Endothelial cell of umbilical vein (primary cell): ENCODE results near the gene OR4D2. TPM values are rescaled to one million over a fixed set of nuclear protein-coding genes. Genes with fewer than 3 reads are reported as not detected.

ENCODE experiments used
- Bru-seq: library from RNA; stranded (reverse); fragments of 400-500 nt; gene quantifications from one replicate; lab custom pipeline; 2021; lab: Mats Ljungman, UMichigan
- BruChase-seq, 2 experiments: library from RNA; stranded (reverse); fragments of 400-500 nt; gene quantifications; one replicate each; lab custom pipeline; 2021; lab: Mats Ljungman, UMichigan
- BruUV-seq: library from RNA; stranded (reverse); fragments of 400-500 nt; replicated peaks from 2 replicates; lab custom pipeline; 2021; lab: Mats Ljungman, UMichigan
- CTCF ChIA-PET: fragments of 300-600, 350-600 bp; sonication (Branson Sonifier 250); formaldehyde crosslinking; loops from one replicate; lab custom pipeline; 2021; ENCODE audit warnings: antibody characterized with exemption, inconsistent platforms; lab: Charles Lee
- POLR2A ChIA-PET: fragments of 300-600, 350-600 bp; sonication (Branson Sonifier 250); formaldehyde crosslinking; loops from one replicate; lab custom pipeline; 2021; ENCODE audit warnings: antibody characterized with exemption, inconsistent platforms; lab: Charles Lee
- DNase-seq: peaks from one replicate; pipeline ENCODE4 v3.0.0-alpha.2; 2011; ENCODE audit warnings: low read depth, low spot score
- FAIRE-seq: peaks from 2 replicates; lab custom pipeline; 2011; peaks lifted over from hg19 to GRCh38; lab: Jason Lieb, UNC
- H2AFZ ChIP-seq: 2 replicates; pipeline ENCODE4 v1.6.0; 2012; ENCODE audit warnings: low read depth, low read length, control low read depth, inconsistent platforms
- H3K27ac ChIP-seq: 2 replicates; pipeline ENCODE4 v1.5.1; 2011; ENCODE audit warnings: low read depth, mild to moderate bottlenecking, control low read depth, low read length, moderate library complexity; ENCODE audit not compliant: insufficient read depth
- H3K27me3 ChIP-seq, 2 experiments: 2 replicates each; pipeline versions ENCODE4 v1.6.0 to v1.6.1; 2011; ENCODE audit warnings: low read length in 2 of 2, mixed read lengths in 1 of 2; ENCODE audit not compliant: control insufficient read depth in 2 of 2, insufficient read depth in 2 of 2
- H3K36me3 ChIP-seq, 2 experiments: 2 replicates in 1 of 2; 3 replicates in 1 of 2; pipeline ENCODE4 v1.5.1; 2011; ENCODE audit warnings: low read length in 2 of 2, mild to moderate bottlenecking in 1 of 2, moderate library complexity in 1 of 2; ENCODE audit not compliant: control insufficient read depth in 2 of 2, insufficient read depth in 2 of 2; ENCODE audit errors: extremely low read depth in 1 of 2
- H3K4me1 ChIP-seq: 3 replicates; pipeline ENCODE4 v1.5.1; 2011; ENCODE audit warnings: mild to moderate bottlenecking, low read length; ENCODE audit not compliant: control insufficient read depth, insufficient read depth; ENCODE audit errors: extremely low read depth
- H3K4me2 ChIP-seq: 2 replicates; pipeline ENCODE4 v1.6.1; 2011; ENCODE audit warnings: low read length, control low read depth, mixed read lengths; ENCODE audit not compliant: insufficient read depth
- H3K4me3 ChIP-seq, 3 experiments: fragments of 200-600 bp in 1 of 3; sonication (generic), shearing (Covaris generic) in 1 of 3; replicated peaks in 1 of 3; 2 replicates each; pipeline ENCODE4 v1.5.1; 2011 to 2016; ENCODE audit warnings: control low read depth in 3 of 3, low read length in 3 of 3, mild to moderate bottlenecking in 2 of 3, inconsistent platforms in 1 of 3, low read depth in 1 of 3, moderate library complexity in 1 of 3; ENCODE audit not compliant: insufficient read depth in 1 of 3
- H3K79me2 ChIP-seq: 2 replicates; pipeline ENCODE4 v1.6.0; 2012; ENCODE audit warnings: low read length, inconsistent platforms; ENCODE audit not compliant: control insufficient read depth, insufficient read depth
- H3K9ac ChIP-seq: replicated peaks from 2 replicates; pipeline ENCODE3; 2011; ENCODE audit warnings: low read length, control low read depth; ENCODE audit not compliant: insufficient read depth; ENCODE audit errors: extremely low read depth
- H3K9me1 ChIP-seq: replicated peaks from 3 replicates; pipeline ENCODE4 v1.6.0; 2011; ENCODE audit warnings: mild to moderate bottlenecking, low read length; ENCODE audit not compliant: control insufficient read depth, insufficient read depth; ENCODE audit errors: extremely low read depth
- H3K9me3 ChIP-seq: replicated peaks from 2 replicates; pipeline ENCODE4 v1.5.1; 2012; ENCODE audit warnings: low read length, inconsistent platforms; ENCODE audit not compliant: control insufficient read depth, insufficient read depth
- H4K20me1 ChIP-seq: replicated peaks from 2 replicates; pipeline ENCODE3; 2011; ENCODE audit warnings: mild to moderate bottlenecking, low read length; ENCODE audit not compliant: control insufficient read depth, insufficient read depth; ENCODE audit errors: extremely low read depth
- EZH2 ChIP-seq: IDR thresholded peaks from 2 replicates; pipeline ENCODE4 v1.6.1; 2012; ENCODE audit warnings: borderline replicate concordance, low read depth, mild to moderate bottlenecking, moderate library complexity, low read length, inconsistent platforms; ENCODE audit not compliant: severe bottlenecking
- FOS ChIP-seq: IDR thresholded peaks from 2 replicates; pipeline ENCODE4 v1.6.1; 2011; ENCODE audit warnings: mild to moderate bottlenecking, low read length, moderate library complexity, borderline replicate concordance; ENCODE audit not compliant: insufficient read depth
- GATA2 ChIP-seq: IDR thresholded peaks from 2 replicates; pipeline ENCODE4 v1.7.0; 2011; ENCODE audit warnings: low read depth, mild to moderate bottlenecking, moderate library complexity, mixed read lengths, low read length; ENCODE audit not compliant: insufficient read length, insufficient read depth
- JUN ChIP-seq: IDR thresholded peaks from 2 replicates; pipeline ENCODE4 v1.6.1; 2011; ENCODE audit warnings: borderline replicate concordance, low read depth; ENCODE audit not compliant: insufficient read length, insufficient read depth
- MYC ChIP-seq: IDR thresholded peaks from one replicate; pipeline ENCODE4 v1.6.1; 2011; ENCODE audit warnings: mild to moderate bottlenecking, low read depth, low read length
- POLR2A ChIP-seq: IDR thresholded peaks from 2 replicates; pipeline ENCODE4 v1.6.1; 2012; ENCODE audit warnings: low read depth, mild to moderate bottlenecking, control low read depth, low read length
- POLR2AphosphoS5 ChIP-seq: IDR thresholded peaks from 2 replicates; pipeline ENCODE4 v1.6.1; 2012; ENCODE audit warnings: low read depth, mild to moderate bottlenecking, control low read depth, low read length, moderate library complexity; ENCODE audit not compliant: insufficient read depth
- dilution Hi-C: fragments of 300-500 bp; cut with MboI; formaldehyde crosslinking; loops from one replicate; pipeline ENCODE4 v1.15.0; 2019; ENCODE audit warnings: low sequenced_read_pairs; ENCODE audit not compliant: extremely low pct_ligation_motif_present
- intact Hi-C: fragments of 100-400 bp; cut with micrococcal nuclease; formaldehyde crosslinking; loops from one replicate; pipeline ENCODE4 v1.10.0; 2022
- long read RNA-seq: library from polyadenylated mRNA; stranded (forward); transcript quantifications from one replicate; pipeline ENCODE4 v2.0.0, GENCODE V29; 2021
- polyA minus RNA-seq, 3 experiments: library from RNA; depleted of rRNA, polyadenylated mRNA; stranded (reverse); fragments of >200 nt; gene quantifications; 1 replicate in 1 of 3; 2 replicates in 2 of 3; pipeline ENCODE4 v1.2.3, GENCODE V29; 2011
- polyA plus RNA-seq, 4 experiments: library from polyadenylated mRNA; depleted of rRNA in 3 of 4; stranded (reverse) in 3 of 4; unstranded in 1 of 4; fragments of >200 nt; gene quantifications; 2 replicates each; pipeline versions ENCODE4 v1.2.1 to v1.2.3, GENCODE V29; 2011 to 2012; ENCODE audit warnings: missing spikeins in 1 of 4
- total RNA-seq: library from RNA; stranded (reverse); gene quantifications from 2 replicates; pipeline ENCODE4 v1.2.3, GENCODE V29; 2021
- TF ChIP-seq, protein P1 (sequence below): IDR thresholded peaks from 2 replicates; pipeline ENCODE4 v1.6.1; 2011; ENCODE audit not compliant: insufficient read depth, insufficient read length

The OR4D2 gene
- not detected in 2 replicates for total RNA-seq
- not detected in 2 replicates for polyA plus RNA-seq
- not detected in 2 replicates for polyA plus RNA-seq (2011; cell fraction: cytosol; rRNA removed)
- polyA plus RNA-seq (2011; cell fraction: nucleus; rRNA removed), result not detected in 2 replicates
- polyA plus RNA-seq (2012), result not detected in 2 replicates
- not detected in 2 replicates for polyA minus RNA-seq
- not detected for polyA minus RNA-seq (2011; cell fraction: cytosol; rRNA and poly(A)+ RNA removed)
- not detected in 2 replicates for polyA minus RNA-seq (2011; cell fraction: nucleus; rRNA and poly(A)+ RNA removed)
- Bru-seq, nascent RNA, result not detected
- not detected for BruChase-seq, experiment 1, labeled RNA remaining after a 6-hour chase
- BruChase-seq, experiment 2, labeled RNA remaining after a 2-hour chase, result not detected
- long read RNA-seq, result 0 reads

- ChIA-PET CTCF (no interaction called here), POLR2A (no interaction called here)
- no peak for FAIRE-seq
- H3K9me1 ChIP-seq, result no peaks in the 10 kb centered on the region
- TF ChIP-seq MYC (no peak), FOS (no peak), EZH2 (no peak), POLR2AphosphoS5 (no peak), GATA2 (no peak), POLR2A (no peak), JUN (no peak)
- TF ChIP-seq, protein P1, sequence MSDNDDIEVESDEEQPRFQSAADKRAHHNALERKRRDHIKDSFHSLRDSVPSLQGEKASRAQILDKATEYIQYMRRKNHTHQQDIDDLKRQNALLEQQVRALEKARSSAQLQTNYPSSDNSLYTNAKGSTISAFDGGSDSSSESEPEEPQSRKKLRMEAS, result no peak
- no peak within 1 kb of the TSS for H3K4me3 ChIP-seq
- H3K4me1 ChIP-seq, result no peaks in the 10 kb centered on the region
- H3K79me2 ChIP-seq, result no peaks in the 10 kb centered on the region
- H2AFZ ChIP-seq, result no peak within 1 kb of the TSS
- H3K9me3 ChIP-seq, result no peaks in the 10 kb centered on the region
- H3K27me3 ChIP-seq, result peaks cover 6 to 18% of the 10 kb centered on the region in 2 experiments
- DNase-seq, result no peak
- H3K9ac ChIP-seq, result no peak within 1 kb of the TSS
- dilution Hi-C loops (no loop called here), intact Hi-C loops (no loop called here)
- H3K36me3 ChIP-seq, result no peaks in the 10 kb centered on the region
- no peaks in the 10 kb centered on the region for H4K20me1 ChIP-seq
- no peak within 1 kb of the TSS for H3K27ac ChIP-seq
- BruUV-seq, result no TSS peak
- no peak within 1 kb of the TSS for H3K4me2 ChIP-seq
These were observed at the start of gene OR4D2 for GRCh38 chr17:58166682-58167081. OR4D2 (plus strand) TSS chr17:58166982; CDS start chr17:58169656, 2,674 bp downstream.
